ENCODE results near the gene OR7A17.

OR7A17 gene

DNA sequence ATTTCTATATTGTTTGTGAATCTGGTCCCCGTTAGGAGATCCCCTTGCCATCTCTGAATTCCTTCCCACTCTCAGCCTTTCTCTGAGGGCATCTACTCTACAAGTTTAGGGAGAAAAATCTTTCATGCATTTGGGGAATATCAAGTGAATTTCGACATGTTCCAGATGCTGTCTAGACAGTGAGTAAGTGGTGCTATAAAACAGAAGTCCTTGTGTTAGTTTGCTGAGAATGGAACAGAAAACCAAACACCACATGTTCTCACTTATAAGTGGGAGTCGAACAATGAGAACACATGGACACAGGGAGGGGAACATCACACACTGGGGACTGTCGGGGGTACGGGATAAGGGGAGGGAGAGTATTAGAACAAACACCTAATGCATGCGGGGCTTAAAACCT lies 42.4 kb downstream of the OR7A17 start:
- Histone ChIP-seq H3K27ac (ENCODE audit: low read length) (no peak overlapping the region), H3K9me3 (ENCODE audit: insufficient read depth, low read depth, low read length) (peaks cover 8% of the 10 kb centered on the region; the same call in 1 of the 2 replicates), H3K4me1 (ENCODE audit: insufficient read depth, low read length) (no peaks in the 10 kb centered on the region), H3K9ac (ENCODE audit: low read depth, low read length) (no peak overlapping the region), H3K36me3 (ENCODE audit: insufficient read depth, low read depth, low read length) (no peaks in the 10 kb centered on the region), H3K4me3 (ENCODE audit: low read length) (no peak overlapping the region), H3K27me3 (ENCODE audit: insufficient read depth, low read length) (0 out of 2 replicates have a peak, but pooled peaks cover 5% of the 10 kb centered on the region)

DNA sequence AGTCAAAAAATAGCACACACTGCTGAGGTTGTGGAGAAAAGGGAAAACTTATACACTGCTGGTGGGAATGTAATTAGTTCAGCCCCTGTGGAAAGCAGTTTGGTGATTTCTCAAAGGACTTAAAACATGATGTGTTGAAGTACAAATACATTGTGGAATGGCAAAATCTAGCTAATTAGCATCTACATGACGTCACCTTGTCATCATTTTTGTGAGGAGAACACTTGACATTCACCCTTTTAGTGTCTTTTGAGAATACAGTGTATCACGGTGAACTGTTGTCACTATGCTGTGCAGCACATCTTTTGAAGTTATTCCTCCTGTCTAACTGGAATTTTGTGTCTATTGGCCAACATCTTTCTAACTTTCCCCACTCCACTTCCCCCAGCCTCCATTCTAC lies 42.8 kb downstream of the OR7A17 start:
- H3K9me3 ChIP-seq (ENCODE audit: insufficient read depth, low read depth, low read length), result peaks cover 8% of the 10 kb centered on the region; the same call in 1 of the 2 replicates
- H3K27ac ChIP-seq (ENCODE audit: low read length), result no peak overlapping the region
- H3K36me3 ChIP-seq (ENCODE audit: insufficient read depth, low read depth, low read length), result no peaks in the 10 kb centered on the region
- H3K9ac ChIP-seq (ENCODE audit: low read depth, low read length), result no peak overlapping the region
- H3K4me3 ChIP-seq (ENCODE audit: low read length), result no peak overlapping the region
- H3K27me3 ChIP-seq (ENCODE audit: insufficient read depth, low read length), result 0 out of 2 replicates have a peak, but pooled peaks cover 1% of the 10 kb centered on the region
- H3K4me1 ChIP-seq (ENCODE audit: insufficient read depth, low read length), result no peaks in the 10 kb centered on the region

DNA sequence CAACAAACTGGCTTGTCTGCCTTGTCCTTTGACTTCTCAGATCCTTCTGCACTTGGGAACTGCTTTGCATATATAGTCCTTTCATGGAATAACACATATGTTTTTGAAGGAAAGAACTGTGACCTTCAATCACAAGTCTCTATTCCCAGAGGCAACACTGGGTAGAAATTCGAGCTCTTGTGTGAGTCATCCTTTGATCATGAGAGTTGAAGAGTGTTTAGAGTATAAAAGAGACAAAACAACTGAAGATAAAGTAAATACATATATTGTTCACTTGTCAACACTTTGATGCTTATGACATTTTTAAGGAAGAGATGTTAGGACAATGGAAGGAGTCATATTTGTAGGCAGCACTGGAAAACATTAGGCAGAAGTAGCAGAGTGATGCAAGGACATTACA lies 45.7 kb downstream of the OR7A17 start:
- H3K4me3 ChIP-seq (ENCODE audit: low read length), result no peak overlapping the region
- H3K36me3 ChIP-seq (ENCODE audit: insufficient read depth, low read depth, low read length), result no peaks in the 10 kb centered on the region
- no peak overlapping the region for H3K9ac ChIP-seq (ENCODE audit: low read depth, low read length)
- no peak overlapping the region for H3K27ac ChIP-seq (ENCODE audit: low read length)
- H3K27me3 ChIP-seq (ENCODE audit: insufficient read depth, low read length), result no peaks in the 10 kb centered on the region
- H3K4me1 ChIP-seq (ENCODE audit: insufficient read depth, low read length), result peaks cover 2% of the 10 kb centered on the region; the same call in 1 of the 2 replicates
- H3K9me3 ChIP-seq (ENCODE audit: insufficient read depth, low read depth, low read length), result peaks cover 8% of the 10 kb centered on the region; the same call in 1 of the 2 replicates

DNA sequence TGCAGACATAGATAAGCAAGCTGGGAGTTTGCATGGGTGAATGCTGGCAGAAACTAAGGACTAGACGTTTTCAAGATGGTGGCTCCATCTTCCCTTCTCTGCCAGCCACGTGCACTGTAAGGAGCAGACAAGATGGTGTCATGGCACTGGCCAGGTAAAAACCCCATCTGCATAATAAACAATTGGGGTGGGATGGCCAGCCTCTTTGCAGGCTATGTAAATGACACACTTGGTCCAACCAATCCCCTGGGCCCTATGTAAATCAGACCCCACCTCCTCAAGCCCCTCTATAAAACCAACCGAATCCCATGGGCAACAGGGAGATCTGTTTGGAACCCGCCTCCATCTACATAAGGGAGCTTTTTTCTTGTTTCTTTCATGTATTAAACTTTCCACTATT lies 48.5 kb downstream of the OR7A17 start:
- Histone ChIP-seq H3K36me3 (ENCODE audit: insufficient read depth, low read depth, low read length) (no peaks in the 10 kb centered on the region), H3K4me1 (ENCODE audit: insufficient read depth, low read length) (peaks cover 8% of the 10 kb centered on the region; the same call in 1 of the 2 replicates), H3K27me3 (ENCODE audit: insufficient read depth, low read length) (no peaks in the 10 kb centered on the region), H3K4me3 (ENCODE audit: low read length) (no peak overlapping the region), H3K27ac (ENCODE audit: low read length) (no peak overlapping the region), H3K9ac (ENCODE audit: low read depth, low read length) (no peak overlapping the region), H3K9me3 (ENCODE audit: insufficient read depth, low read depth, low read length) (no peaks in the 10 kb centered on the region)

DNA sequence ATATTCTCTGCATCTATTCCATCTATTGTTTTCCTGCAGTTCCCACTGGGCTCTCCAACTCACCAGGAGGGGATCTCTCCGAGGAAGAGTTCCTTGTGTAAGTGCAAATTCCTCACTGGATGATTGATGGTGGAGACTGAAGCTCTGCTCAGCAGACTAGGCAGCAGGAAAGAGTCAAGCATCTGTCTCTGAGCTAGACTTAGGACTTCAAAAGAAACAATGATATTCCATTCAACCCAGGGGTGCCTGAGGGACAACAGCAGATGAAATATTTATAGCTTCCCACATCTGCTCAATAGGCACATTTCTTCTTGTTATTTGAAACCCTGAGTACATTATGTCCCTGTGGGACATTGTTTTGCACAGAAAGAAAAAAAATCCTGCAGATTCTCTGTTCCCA lies 50.9 kb downstream of the OR7A17 start, which contains the start of the genes OR7A5 and OR7C1:
Gene OR7A5, minus strand, starts transcription at position 175 of the 400 bp plus-strand sequence. CDS start 6,944 bp downstream, outside the sequence.
Gene OR7C1, minus strand, starts transcription at position 175 of the 400 bp plus-strand sequence. CDS start 35,049 bp downstream, outside the sequence.
- Histone ChIP-seq H3K4me1 (ENCODE audit: insufficient read depth, low read length) (peaks cover 8% of the 10 kb centered on the region; the same call in 1 of the 2 replicates), H3K36me3 (ENCODE audit: insufficient read depth, low read depth, low read length) (no peaks in the 10 kb centered on the region), H3K9me3 (ENCODE audit: insufficient read depth, low read depth, low read length) (0 out of 2 replicates have a peak, but pooled peaks cover 3% of the 10 kb centered on the region), H3K9ac (ENCODE audit: low read depth, low read length) (no peak within 1 kb of the TSS), H3K4me3 (ENCODE audit: low read length) (no peak within 1 kb of the TSS), H3K27ac (ENCODE audit: low read length) (no peak within 1 kb of the TSS), H3K27me3 (ENCODE audit: insufficient read depth, low read length) (no peaks in the 10 kb centered on the region)

DNA sequence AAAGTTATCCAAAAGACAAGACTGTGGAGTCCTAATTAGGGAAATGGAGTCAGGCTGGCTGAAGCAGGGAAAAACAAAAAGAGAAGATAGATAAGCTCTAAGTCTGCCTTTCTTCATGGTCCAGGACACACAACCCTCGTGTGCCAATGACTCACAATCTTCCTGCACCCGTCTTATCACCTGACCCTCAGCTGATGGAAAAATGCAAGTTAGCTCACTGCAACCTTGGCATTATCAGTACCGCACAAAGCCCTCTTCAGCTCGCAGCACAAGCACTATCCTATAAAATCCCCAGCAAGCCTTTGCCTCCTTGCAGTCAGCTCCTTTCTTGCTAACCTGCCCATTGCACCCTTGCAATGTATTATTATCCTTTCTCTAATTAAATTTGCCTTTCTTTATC lies 55.2 kb downstream of the OR7A17 start:
- no peaks in the 10 kb centered on the region for H3K36me3 ChIP-seq (ENCODE audit: insufficient read depth, low read depth, low read length)
- no peak overlapping the region for H3K4me3 ChIP-seq (ENCODE audit: low read length)
- 0 out of 2 replicates have a peak, but pooled peaks cover 3% of the 10 kb centered on the region for H3K9me3 ChIP-seq (ENCODE audit: insufficient read depth, low read depth, low read length)
- H3K27me3 ChIP-seq (ENCODE audit: insufficient read depth, low read length), result no peaks in the 10 kb centered on the region; the same call in 1 of the 2 replicates
- H3K27ac ChIP-seq (ENCODE audit: low read length), result no peak overlapping the region
- H3K9ac ChIP-seq (ENCODE audit: low read depth, low read length), result no peak overlapping the region
- H3K4me1 ChIP-seq (ENCODE audit: insufficient read depth, low read length), result peaks cover 8% of the 10 kb centered on the region; the same call in 1 of the 2 replicates

Data from iPS-20b (cell line).